GM23338 (cell line): Measurements from ENCODE around the gene AJM1. TPM values are rescaled to one million over a fixed set of nuclear protein-coding genes. Genes with fewer than 3 reads are reported as not detected.
"Not testable (repeated sequence)": the region's sequence is repeated elsewhere in the genome, so short reads cannot be mapped to it uniquely, and the experiment has no call there.

Source experiments
- ATAC-seq: fragments of 200-7000 bp; cut with Tn5 transposase; 3 replicates; pipeline ENCODE4 v1.9.1; 2020
- DNase-seq: peaks from one replicate; pipeline ENCODE4 v3.0.0-alpha.2; 2015; ENCODE audit warnings: low spot score
- H2AFZ ChIP-seq: fragments of 200-600 bp; sonication (generic); 2 replicates; pipeline ENCODE4 v1.8.0; 2016; ENCODE audit warnings: antibody characterized with exemption, mild to moderate bottlenecking, moderate library complexity
- H3F3A ChIP-seq: fragments of 200-600 bp; sonication (generic); replicated peaks from 2 replicates; pipeline ENCODE4 v1.8.0; 2017; ENCODE audit warnings: antibody characterized with exemption, mixed run types, low read depth
- H3K27ac ChIP-seq: fragments of 200-600 bp; sonication (generic); 2 replicates; pipeline ENCODE4 v1.6.1; 2016; ENCODE audit warnings: low read depth
- H3K27me3 ChIP-seq: fragments of 200-600 bp; sonication (generic); 2 replicates; pipeline ENCODE4 v1.8.0; 2016; ENCODE audit warnings: mild to moderate bottlenecking, mixed run types, moderate library complexity; ENCODE audit not compliant: insufficient read depth
- H3K36me3 ChIP-seq: fragments of 200-600 bp; sonication (generic); 2 replicates; pipeline ENCODE4 v1.8.0; 2016; ENCODE audit warnings: mild to moderate bottlenecking; ENCODE audit not compliant: insufficient read depth
- H3K4me1 ChIP-seq: fragments of 200-600 bp; sonication (generic); 2 replicates; pipeline ENCODE4 v1.8.0; 2016; ENCODE audit warnings: mild to moderate bottlenecking, moderate library complexity; ENCODE audit not compliant: insufficient read depth
- H3K4me2 ChIP-seq: fragments of 200-600 bp; sonication (generic); 2 replicates; pipeline ENCODE4 v1.7.1; 2017; ENCODE audit warnings: mixed run types
- H3K4me3 ChIP-seq: fragments of 200-600 bp; sonication (generic); 2 replicates; pipeline ENCODE4 v1.6.1; 2016; ENCODE audit warnings: mixed run types
- H3K79me2 ChIP-seq: fragments of 200-600 bp; sonication (generic); replicated peaks from 2 replicates; pipeline ENCODE4 v1.8.0; 2017; ENCODE audit warnings: mild to moderate bottlenecking; ENCODE audit not compliant: insufficient read depth
- H3K9me2 ChIP-seq: fragments of 200-600 bp; sonication (generic); 2 replicates; pipeline ENCODE4 v1.8.0; 2017; ENCODE audit not compliant: insufficient read depth
- H4K20me1 ChIP-seq: fragments of 200-600 bp; sonication (generic); replicated peaks from 2 replicates; pipeline ENCODE4 v1.8.0; 2017; ENCODE audit warnings: mild to moderate bottlenecking; ENCODE audit not compliant: insufficient read depth
- H3K27ac Mint-ChIP-seq: 2 replicates; pipeline ENCODE4 v1.8.0; 2020; ENCODE audit warnings: inconsistent platforms, mild to moderate bottlenecking, moderate library complexity, mixed read lengths
- H3K27me3 Mint-ChIP-seq: 3 replicates; pipeline ENCODE4 v1.8.0; 2022; ENCODE audit warnings: low read depth, mild to moderate bottlenecking, moderate library complexity, mixed read lengths, inconsistent platforms; ENCODE audit not compliant: insufficient read depth, poor library complexity
- H3K36me3 Mint-ChIP-seq: 3 replicates; pipeline ENCODE4 v1.8.0; 2021; ENCODE audit warnings: low read depth, mild to moderate bottlenecking, inconsistent platforms, moderate library complexity, mixed read lengths
- H3K4me1 Mint-ChIP-seq: 3 replicates; pipeline ENCODE4 v1.8.0; 2020; ENCODE audit warnings: mild to moderate bottlenecking, inconsistent platforms, mixed read lengths
- H3K4me3 Mint-ChIP-seq: 3 replicates; pipeline ENCODE4 v1.8.0; 2021; ENCODE audit warnings: moderate library complexity, mild to moderate bottlenecking, inconsistent platforms, mixed read lengths
- H3K9me3 Mint-ChIP-seq: 3 replicates; pipeline ENCODE4 v1.8.0; 2020; ENCODE audit warnings: moderate library complexity, mild to moderate bottlenecking, inconsistent platforms, mixed read lengths
- CREB1 ChIP-seq: fragments of 250-450 bp; sonication (Bioruptor Pico); IDR thresholded peaks from 2 replicates; pipeline ENCODE4 v1.5.0; 2020; ENCODE audit warnings: low read depth, mild to moderate bottlenecking, moderate library complexity
- CTCF ChIP-seq, 2 experiments: fragments of 200-600 bp in 1 of 2; sonication (generic) in 1 of 2; conservative IDR thresholded peaks; 2 replicates each; pipeline versions ENCODE4 v1.5.1 to v1.6.1; 2016 to 2017; ENCODE audit warnings: antibody characterized with exemption in 2 of 2, low read depth in 2 of 2, mild to moderate bottlenecking in 2 of 2, moderate library complexity in 1 of 2
- POLR2AphosphoS5 ChIP-seq: IDR thresholded peaks from 2 replicates; pipeline ENCODE4 v1.6.1; 2016; ENCODE audit warnings: antibody characterized with exemption, low read depth
- polyA plus RNA-seq: library from polyadenylated mRNA; unstranded; fragments of >200 nt; fragmentation: Nextera tagmentation; extraction: Ambion mirVana; gene quantifications from 2 replicates; pipeline ENCODE4 v1.2.1, GENCODE V29; 2016
- total RNA-seq: library from RNA; depleted of rRNA; stranded (reverse); fragments of >200 nt; shearing (Covaris generic); gene quantifications from 2 replicates; pipeline ENCODE4 v1.2.3, GENCODE V29; 2014

Gene AJM1
- total and polyA plus RNA-seq, 2 experiments from 2014 or later, result 0.36 to 0.49 TPM

- H3F3A ChIP-seq, DNase-seq, H3K36me3 ChIP-seq, H3K79me2 ChIP-seq, H2AFZ ChIP-seq, H4K20me1 ChIP-seq, H3K27ac ChIP-seq, H3K9me2 ChIP-seq, H3K9me3 Mint-ChIP-seq, H3K27ac Mint-ChIP-seq: not testable (repeated sequence)
- peak; percentile 29 for TF ChIP-seq POLR2AphosphoS5
- peaks cover 13% of the 10 kb centered on the region for H3K27me3 ChIP-seq
- peak overlapping the region; percentile 73; the same call in 1 of the 2 replicates for H3K4me2 ChIP-seq
- peaks cover 15% of the 10 kb centered on the region; the same call in 1 of the 2 replicates for H3K4me1 ChIP-seq
- H3K4me3 Mint-ChIP-seq, result peak overlapping the region; percentile 45; the same call in 2 of the 3 replicates
- peaks cover 26% of the 10 kb centered on the region for H3K4me1 Mint-ChIP-seq
- peaks cover 43% of the 10 kb centered on the region for H3K27me3 Mint-ChIP-seq
- H3K4me3 ChIP-seq, result peak overlapping the region; percentile 46; the same call in 1 of the 2 replicates
- ATAC-seq, result peak; percentile 1
- H3K36me3 Mint-ChIP-seq, result peaks cover 12% of the 10 kb centered on the region
Measured at GRCh38 chr9:136841646-136842379, 465 bp upstream of the AJM1 start.

- H2AFZ ChIP-seq, H3K36me3 ChIP-seq, ATAC-seq, H3K9me3 Mint-ChIP-seq, H3F3A ChIP-seq, H3K9me2 ChIP-seq, H4K20me1 ChIP-seq, DNase-seq, H3K27ac ChIP-seq, H3K4me2 ChIP-seq, H3K27ac Mint-ChIP-seq, H3K79me2 ChIP-seq: not testable (repeated sequence)
- peak overlapping the region; percentile 46; the same call in 1 of the 2 replicates for H3K4me3 ChIP-seq
- Mint-ChIP-seq H3K36me3 (peaks cover 11% of the 10 kb centered on the region), H3K27me3 (peaks cover 52% of the 10 kb centered on the region), H3K4me1 (peaks cover 26% of the 10 kb centered on the region), H3K4me3 (peak overlapping the region; percentile 54)
- H3K27me3 ChIP-seq, result peaks cover 13% of the 10 kb centered on the region
- H3K4me1 ChIP-seq, result peaks cover 15% of the 10 kb centered on the region; the same call in 1 of the 2 replicates
Measured at GRCh38 chr9:136843159-136843800, 1.0 kb downstream of the AJM1 start.

- H3F3A ChIP-seq, H3K9me2 ChIP-seq, H3K27ac Mint-ChIP-seq, H3K9me3 Mint-ChIP-seq, H3K79me2 ChIP-seq, H3K36me3 ChIP-seq, H2AFZ ChIP-seq, H3K27ac ChIP-seq, H3K36me3 Mint-ChIP-seq, H4K20me1 ChIP-seq: not testable (repeated sequence)
- ATAC-seq (peak; percentile 1), DNase-seq (peak; percentile 70)
- peak overlapping the region; percentile 46; the same call in 1 of the 2 replicates for H3K4me3 ChIP-seq
- Mint-ChIP-seq H3K27me3 (peaks cover 53% of the 10 kb centered on the region), H3K4me1 (peaks cover 26% of the 10 kb centered on the region), H3K4me3 (peak overlapping the region; percentile 54; the same call in 2 of the 3 replicates)
- H3K4me2 ChIP-seq, result peak overlapping the region; percentile 64; the same call in 1 of the 2 replicates
- H3K27me3 ChIP-seq, result peaks cover 13% of the 10 kb centered on the region
- peaks cover 15% of the 10 kb centered on the region; the same call in 1 of the 2 replicates for H3K4me1 ChIP-seq
- TF ChIP-seq CREB1 (CRISPR knock-in tag) (peak; percentile 49; the same call in 1 of the 2 replicates), CTCF (conservative IDR thresholded peaks at IDR 0.05; ENCODE audit: low read depth in 2 of 2) (peak; percentile 49 to 51)
Measured at GRCh38 chr9:136843801-136844740, 1.8 kb downstream of the AJM1 start.
